GM18870 (cell line): ENCODE measurements around the gene SAP30BP.

Experiments
- ATAC-seq: cut with Tn5 transposase; IDR thresholded peaks from one replicate; pipeline ENCODE4 v1.9.1; 2021; ENCODE audit warnings: moderate library complexity; ENCODE audit not compliant: unreplicated experiment

SAP30BP gene

GRCh38 chr17:75666959-75667790, at the start of gene SAP30BP, which contains the start of gene RECQL5:
TSS of gene SAP30BP (plus strand) at chr17:75667338. CDS start at chr17:75667373, 35 bp downstream.
TSS of gene RECQL5 (minus strand) at chr17:75667154. CDS start at chr17:75666557, 597 bp downstream.
- peak; percentile 49 for ATAC-seq

- no peak for ATAC-seq
These were observed 49.5 kb upstream of the SAP30BP start for GRCh38 chr17:75617675-75618074.

- ATAC-seq = no peak
These were observed 47.4 kb upstream of the SAP30BP start for GRCh38 chr17:75619506-75620431.

- ATAC-seq = no peak
These were observed 45.6 kb upstream of the SAP30BP start for GRCh38 chr17:75621489-75621888.

GRCh38 chr17:75622076-75622475, 45.1 kb upstream of the SAP30BP start:
- no peak for ATAC-seq

- no peak for ATAC-seq
These were observed 44.3 kb upstream of the SAP30BP start for GRCh38 chr17:75622771-75623273.

GRCh38 chr17:75623386-75623785, 43.8 kb upstream of the SAP30BP start:
- no peak for ATAC-seq

GRCh38 chr17:75624021-75624420, 43.1 kb upstream of the SAP30BP start:
- no peak for ATAC-seq

GRCh38 chr17:75624714-75625345, 42.3 kb upstream of the SAP30BP start:
- ATAC-seq = no peak

- ATAC-seq = no peak
These were observed 41.2 kb upstream of the SAP30BP start for GRCh38 chr17:75625813-75626486.

- ATAC-seq = no peak
These were observed 40.6 kb upstream of the SAP30BP start for GRCh38 chr17:75626496-75627038.

- ATAC-seq = no peak
These were observed 40.0 kb upstream of the SAP30BP start for GRCh38 chr17:75627094-75627493.

GRCh38 chr17:75628425-75628824, 38.7 kb upstream of the SAP30BP start:
- no peak for ATAC-seq

GRCh38 chr17:75629157-75629556, 38.0 kb upstream of the SAP30BP start:
- ATAC-seq = no peak

GRCh38 chr17:75630071-75630917, 36.8 kb upstream of the SAP30BP start:
- ATAC-seq = no peak

GRCh38 chr17:75631353-75631752, 35.8 kb upstream of the SAP30BP start:
- no peak for ATAC-seq

- no peak for ATAC-seq
These were observed 34.7 kb upstream of the SAP30BP start for GRCh38 chr17:75632428-75632827.

GRCh38 chr17:75632863-75633485, 34.2 kb upstream of the SAP30BP start, which contains the start of gene SMIM5:
TSS of gene SMIM5 (plus strand) at chr17:75633434. CDS start at chr17:75640202, 6,768 bp downstream.
- ATAC-seq = no peak
